Heart left ventricle (tissue), 16 donors: Measurements from ENCODE around the gene IL20RA. TPM values are rescaled to one million over a fixed set of nuclear protein-coding genes. Genes with fewer than 3 reads are reported as not detected.

Source experiments
- ATAC-seq, 4 donors: fragments of 200-7000 bp; cut with Tn5 transposase; one replicate each; pipeline ENCODE4 v1.9.1; 2020 to 2022; ENCODE audit warnings: moderate library complexity in 4 of 4, mild to moderate bottlenecking in 3 of 4, moderate number of reproducible peaks in 1 of 4
- DNase-seq, 5 donors: peaks; one replicate each; pipeline ENCODE4 v3.0.0-alpha.2; 2020
- H3K27ac ChIP-seq, 12 donors: fragments of 200-600 bp; sonication (generic) in 4 of 12; one replicate each; pipeline versions ENCODE4 v1.5.0 to v1.8.0; 2016 to 2022; ENCODE audit warnings: mild to moderate bottlenecking in 2 of 12
- H3K27me3 ChIP-seq, 9 donors: fragments of 200-600 bp; sonication (generic) in 2 of 9; one replicate each; pipeline versions ENCODE4 v1.5.1 to v1.8.0; 2016 to 2022; ENCODE audit warnings: mild to moderate bottlenecking in 3 of 9
- H3K36me3 ChIP-seq, 9 donors: fragments of 200-600 bp; sonication (generic) in 2 of 9; one replicate each; pipeline versions ENCODE4 v1.5.0 to v1.8.0; 2018 to 2022; ENCODE audit warnings: mild to moderate bottlenecking in 2 of 9
- H3K4me1 ChIP-seq, 12 donors: fragments of 200-600 bp; sonication (generic) in 4 of 12; one replicate each; pipeline versions ENCODE4 v1.5.0 to v1.8.0; 2016 to 2022; ENCODE audit warnings: mild to moderate bottlenecking in 3 of 12
- H3K4me3 ChIP-seq, 12 donors: fragments of 200-600 bp; sonication (generic) in 4 of 12; one replicate each; pipeline versions ENCODE4 v1.5.0 to v1.8.0; 2017 to 2022; ENCODE audit warnings: mild to moderate bottlenecking in 9 of 12, moderate library complexity in 4 of 12
- H3K9me3 ChIP-seq, 12 donors: fragments of 200-600 bp; sonication (generic) in 4 of 12; one replicate each; pipeline versions ENCODE4 v1.5.0 to v1.8.0; 2016 to 2022; ENCODE audit warnings: mild to moderate bottlenecking in 1 of 12
- POLR2A ChIP-seq, 2 donors: fragments of 450-650 bp; IDR thresholded peaks; one replicate each; pipeline ENCODE4 v1.6.1; 2017; ENCODE audit warnings: antibody characterized with exemption in 2 of 2, mild to moderate bottlenecking in 2 of 2, moderate library complexity in 2 of 2
- WGBS, 4 donors: extraction: QIAGEN DNeasy Blood & Tissue Kit in 2 of 4; methylation state at CpG; one replicate each; pipeline versions ENCODE4 v1.1.5 to v1.1.7; 2013 to 2018; 5-methylcytosine and 5-hydroxymethylcytosine counted together
- intact Hi-C, 10 donors: fragments of 100-400 bp; cut with DNase I; formaldehyde crosslinking; loops; one replicate each; pipeline versions ENCODE4 v1.11.1 to v1.14.2; 2022
- polyA plus RNA-seq, 2 donors: library from polyadenylated mRNA; stranded (reverse); fragments of 200-250 nt; gene quantifications; one replicate each; pipeline ENCODE4 v1.2.3, GENCODE V29; 2013
- total RNA-seq, 9 donors: library from RNA; depleted of rRNA in 2 of 9; stranded (reverse); fragments of >200 nt in 2 of 9; fragmentation: NEBNext Ultra II Directional in 3 of 9; extraction: Animal tissue kit (Norgen Biotek cat#: 25700) in 3 of 9; gene quantifications; one replicate each; pipeline versions ENCODE4 v1.1.0 to v1.2.4, GENCODE V29; 2016 to 2023
- TF ChIP-seq, protein P1 (sequence below), 12 donors: fragments of 200-600 bp; sonication (generic) in 4 of 12; IDR thresholded peaks; one replicate each; pipeline versions ENCODE4 v1.5.0 to v1.8.0; 2018 to 2022; ENCODE audit warnings: antibody characterized with exemption in 12 of 12, mild to moderate bottlenecking in 5 of 12
- donor health status: ischemic (EF 13 %, LVEDD 7.1; RV severe dilation, severe dysfunction).
- donor health status: healthy with polysubstance abuse.
- donor health status: DM: no; HTN: yes; CAD: no.
- donor health status: DM: no; HTN: no; CAD: no.
- donor health status: ischemic (EF 25% LVEDD 6.9; RV normal size, moderate dysfunction).
- donor health status: ischemic (EF 25% LVEDD 5.7; RV mildly dilated, moderate dysfunction).
- donor health status: healthy.
- donor health status: DM: yes; HTN: yes; CAD: no.
- donor health status: ischemic (EF 35%, LVEDD 5.7; RV mildly dilated, moderate dysfunction).
- donor health status: nonischemic (EF 11% LVEDD 7.7; RV severe dilation, severe dysfunction).
- donor health status: DM: yes; HTN: yes; CAD: no.
- donor health status: PGD.
- donor health status: ischemic (EF 29% LVEDD 5.4; RV normal size, mild dysfunction).
- donor health status: nonischemic (EF 23%, LVEDD 6.1; RV moderate dilation, normal function).

Gene IL20RA
- total and polyA plus RNA-seq, 11 donors = 0.19 to 6.9 (median 1.3) TPM

DNA sequence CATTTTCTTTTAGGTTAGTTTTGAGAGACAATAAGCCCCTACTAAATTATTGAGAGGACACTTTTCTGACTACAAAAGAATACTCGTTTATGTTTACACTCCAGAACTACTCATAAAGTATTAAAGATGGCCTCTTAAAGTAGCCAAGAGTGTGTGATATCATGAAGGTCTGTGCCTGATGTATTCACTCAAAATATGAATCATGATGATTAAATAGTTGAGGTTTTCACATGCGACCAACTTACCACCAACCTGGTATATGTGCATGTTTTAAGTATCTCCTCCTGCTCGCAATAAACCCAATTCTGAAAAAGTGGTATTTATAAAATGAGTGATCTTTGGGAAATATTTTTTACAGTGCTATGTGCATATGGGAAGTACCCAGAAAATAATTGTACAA, 43.9 kb downstream of the IL20RA start:
- peaks cover 0 to 6% (median 0%) of the 10 kb centered on the region in 9 donors for H3K27me3 ChIP-seq
- H3K27ac ChIP-seq = no peak overlapping the region
- no peak for TF ChIP-seq POLR2A (IDR thresholded peaks at IDR 0.05)
- TF ChIP-seq, protein P1, sequence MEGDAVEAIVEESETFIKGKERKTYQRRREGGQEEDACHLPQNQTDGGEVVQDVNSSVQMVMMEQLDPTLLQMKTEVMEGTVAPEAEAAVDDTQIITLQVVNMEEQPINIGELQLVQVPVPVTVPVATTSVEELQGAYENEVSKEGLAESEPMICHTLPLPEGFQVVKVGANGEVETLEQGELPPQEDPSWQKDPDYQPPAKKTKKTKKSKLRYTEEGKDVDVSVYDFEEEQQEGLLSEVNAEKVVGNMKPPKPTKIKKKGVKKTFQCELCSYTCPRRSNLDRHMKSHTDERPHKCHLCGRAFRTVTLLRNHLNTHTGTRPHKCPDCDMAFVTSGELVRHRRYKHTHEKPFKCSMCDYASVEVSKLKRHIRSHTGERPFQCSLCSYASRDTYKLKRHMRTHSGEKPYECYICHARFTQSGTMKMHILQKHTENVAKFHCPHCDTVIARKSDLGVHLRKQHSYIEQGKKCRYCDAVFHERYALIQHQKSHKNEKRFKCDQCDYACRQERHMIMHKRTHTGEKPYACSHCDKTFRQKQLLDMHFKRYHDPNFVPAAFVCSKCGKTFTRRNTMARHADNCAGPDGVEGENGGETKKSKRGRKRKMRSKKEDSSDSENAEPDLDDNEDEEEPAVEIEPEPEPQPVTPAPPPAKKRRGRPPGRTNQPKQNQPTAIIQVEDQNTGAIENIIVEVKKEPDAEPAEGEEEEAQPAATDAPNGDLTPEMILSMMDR (IDR thresholded peaks at IDR 0.05) = no peak
- H3K36me3 ChIP-seq = no peaks in the 10 kb centered on the region
- H3K4me1 ChIP-seq = no peaks in the 10 kb centered on the region
- intact Hi-C loops = no loop called here
- DNase-seq (no peak), ATAC-seq (no peak)
- H3K4me3 ChIP-seq = no peak overlapping the region
- 59 to 60% (median 59%) methylated on average over 3 of the region's 3 CpGs for WGBS, 4 donors
- H3K9me3 ChIP-seq = no peaks in the 10 kb centered on the region

DNA sequence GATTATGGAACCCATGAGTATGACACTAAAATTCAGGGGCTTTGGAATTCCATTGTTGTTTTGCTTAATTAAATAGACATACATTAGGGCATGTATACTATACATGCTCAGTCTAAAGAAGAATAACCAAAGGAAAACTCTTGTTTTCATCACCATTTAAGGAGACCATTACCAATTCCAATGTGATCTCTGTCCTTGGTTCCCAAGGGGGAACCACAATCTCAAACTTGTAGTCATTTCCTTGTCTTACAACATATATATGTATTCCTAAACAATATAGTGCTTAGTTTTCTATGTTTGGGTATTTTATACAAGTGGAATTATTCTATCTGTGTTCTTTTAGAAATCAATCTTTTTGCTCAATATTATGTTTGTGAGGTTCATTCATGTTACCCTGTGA, 49.2 kb downstream of the IL20RA start:
- Histone ChIP-seq H3K4me1 (peaks cover 0 to 9% (median 0%) of the 10 kb centered on the region in 12 donors), H3K36me3 (no peaks in the 10 kb centered on the region), H3K27ac (no peak overlapping the region), H3K4me3 (no peak overlapping the region), H3K27me3 (peaks cover 0 to 29% (median 0%) of the 10 kb centered on the region in 9 donors), H3K9me3 (no peaks in the 10 kb centered on the region)
- intact Hi-C loops = no loop called here
- ATAC-seq (no peak), DNase-seq (no peak)
- TF ChIP-seq, protein P1 (IDR thresholded peaks at IDR 0.05) = no peak
- TF ChIP-seq POLR2A (IDR thresholded peaks at IDR 0.05) = no peak

DNA sequence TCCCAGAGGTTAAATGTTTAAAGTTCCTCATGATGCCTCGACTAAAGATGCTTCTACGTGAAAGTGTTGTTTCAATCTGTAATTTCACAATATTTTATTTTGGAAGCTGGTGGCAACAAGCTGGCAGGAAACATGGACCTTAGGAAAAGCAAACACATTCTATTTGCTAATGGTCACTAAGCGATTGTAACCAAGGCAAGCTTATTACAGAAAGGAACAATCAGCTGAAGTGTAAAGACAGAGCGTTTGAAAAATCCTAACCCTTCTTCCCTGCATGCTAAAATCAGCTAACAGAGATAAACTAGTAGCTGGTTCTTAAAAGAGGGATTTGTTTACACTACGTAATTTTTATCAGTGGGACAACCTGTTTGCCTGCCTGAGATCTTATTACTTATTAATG, 50.0 kb downstream of the IL20RA start:
- H3K4me1 ChIP-seq = peaks cover 0 to 13% (median 3%) of the 10 kb centered on the region in 12 donors

DNA sequence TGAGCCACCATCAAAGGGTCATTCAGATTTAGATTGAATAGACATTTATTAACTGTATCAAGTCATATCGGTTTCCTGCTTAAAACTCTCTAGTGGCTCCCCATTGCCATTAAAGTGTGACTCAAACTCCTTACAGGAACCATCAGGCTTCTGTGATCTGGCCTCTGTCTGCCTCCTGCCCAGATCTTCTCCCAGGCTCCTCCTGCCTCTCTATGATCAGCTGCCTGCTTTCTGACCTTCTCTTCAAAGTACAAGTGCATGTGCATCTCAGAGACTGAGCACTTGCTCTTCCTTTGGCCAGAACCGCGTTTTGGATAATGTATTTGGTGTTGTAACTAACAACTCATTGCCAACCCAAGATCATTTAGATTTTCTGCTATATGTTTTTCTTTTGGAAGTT, 52.7 kb downstream of the IL20RA start:
- 54 to 60% (median 57%) methylated on average over 3 of the region's 3 CpGs for WGBS, 4 donors
- no peaks in the 10 kb centered on the region for H3K36me3 ChIP-seq
- DNase-seq = no peak

More for the DNA sequence above, 50.0 kb downstream of the IL20RA start:
- TF ChIP-seq POLR2A (IDR thresholded peaks at IDR 0.05) = no peak
- TF ChIP-seq, protein P1 (IDR thresholded peaks at IDR 0.05) = no peak
- DNase-seq (no peak), ATAC-seq (no peak)
- Histone ChIP-seq H3K4me3 (no peak overlapping the region), H3K27me3 (peaks cover 0 to 37% (median 3%) of the 10 kb centered on the region in 9 donors), H3K9me3 (no peaks in the 10 kb centered on the region), H3K27ac (peak overlapping the region in 1 of 12 donors; percentile 19), H3K36me3 (no peaks in the 10 kb centered on the region)
- 48 to 67% (median 59%) methylated on average over 5 of the region's 5 CpGs for WGBS, 4 donors
- intact Hi-C loops = no loop called here

More for the DNA sequence above, 52.7 kb downstream of the IL20RA start:
- no peak overlapping the region for H3K4me3 ChIP-seq
- H3K27ac ChIP-seq = no peak overlapping the region
- H3K4me1 ChIP-seq = peaks cover 0 to 20% (median 3%) of the 10 kb centered on the region in 12 donors
- TF ChIP-seq, protein P1 (IDR thresholded peaks at IDR 0.05) = no peak
- TF ChIP-seq POLR2A (IDR thresholded peaks at IDR 0.05) = no peak
- ATAC-seq = peak in 1 of 4 donors; percentile 41
- peaks cover 0 to 59% (median 3%) of the 10 kb centered on the region in 9 donors for H3K27me3 ChIP-seq
- no peaks in the 10 kb centered on the region for H3K9me3 ChIP-seq
- intact Hi-C loops = no loop called here
